Left lobe of liver (tissue), 2 donors: ENCODE data around the gene TAF5L. TPM values are rescaled to one million over a fixed set of nuclear protein-coding genes. Genes with fewer than 3 reads are reported as not detected.

Experiments used
- ATAC-seq: fragments of 200-7000 bp; cut with Tn5 transposase; one replicate; pipeline ENCODE4 v1.9.1; 2020; ENCODE audit warnings: mild to moderate bottlenecking, moderate library complexity
- DNase-seq: peaks from one replicate; pipeline ENCODE4 v3.0.0-alpha.2; 2020; ENCODE audit warnings: low spot score
- total RNA-seq: library from RNA; stranded (reverse); gene quantifications from one replicate; pipeline ENCODE4 v1.2.1, GENCODE V29; 2021
- donor health status: DM: no; HTN: no; CAD: no; lungs with moderate emphysema.
- donor health status: DM: no; HTN: yes; CAD: no.

The TAF5L gene
- total RNA-seq, 1 donor from 2014 or later, result 9.0 TPM

GRCh38 chr1:229547542-229547941, 78.4 kb downstream of the TAF5L start:
- ATAC-seq, result no peak

GRCh38 chr1:229544587-229544986, 81.3 kb downstream of the TAF5L start:
- no peak for DNase-seq
- ATAC-seq, result no peak

More at GRCh38 chr1:229547542-229547941, 78.4 kb downstream of the TAF5L start:
- DNase-seq, result no peak

Other genes starting within 250 kb of the TAF5L start
- gene ACTA1, start 192.0 kb downstream of the TAF5L start, total RNA-seq, result not detected
- 12.1 TPM for gene NUP133, start 117.8 kb downstream of the TAF5L start, total RNA-seq
- gene ABCB10, start 67.4 kb downstream of the TAF5L start, total RNA-seq, result 16.4 TPM
- 3.0 TPM for gene URB2, start 125 bp upstream of the TAF5L start, total RNA-seq